Fibroblast of villous mesenchyme (primary cell): ENCODE data around the gene RAD23B. TPM values are rescaled to one million over a fixed set of nuclear protein-coding genes. Genes with fewer than 3 reads are reported as not detected.

Source experiments
- DNase-seq: peaks from one replicate; pipeline ENCODE4 v3.0.0-alpha.2; 2010; ENCODE audit warnings: low read depth
- H3K4me3 ChIP-seq: 2 replicates; pipeline ENCODE4 v1.5.1; 2011; ENCODE audit warnings: low read depth, mild to moderate bottlenecking, low read length
- CTCF ChIP-seq: IDR thresholded peaks from 2 replicates; pipeline ENCODE4 v1.5.1; 2012; ENCODE audit warnings: low read depth, mild to moderate bottlenecking, low read length; ENCODE audit not compliant: insufficient read depth
- total RNA-seq: library from RNA; depleted of rRNA; stranded (reverse); fragments of >200 nt; gene quantifications from 2 replicates; pipeline ENCODE4 v1.2.3, GENCODE V29; 2012

The RAD23B gene
- total RNA-seq, 1 donor, result 375 TPM

DNA sequence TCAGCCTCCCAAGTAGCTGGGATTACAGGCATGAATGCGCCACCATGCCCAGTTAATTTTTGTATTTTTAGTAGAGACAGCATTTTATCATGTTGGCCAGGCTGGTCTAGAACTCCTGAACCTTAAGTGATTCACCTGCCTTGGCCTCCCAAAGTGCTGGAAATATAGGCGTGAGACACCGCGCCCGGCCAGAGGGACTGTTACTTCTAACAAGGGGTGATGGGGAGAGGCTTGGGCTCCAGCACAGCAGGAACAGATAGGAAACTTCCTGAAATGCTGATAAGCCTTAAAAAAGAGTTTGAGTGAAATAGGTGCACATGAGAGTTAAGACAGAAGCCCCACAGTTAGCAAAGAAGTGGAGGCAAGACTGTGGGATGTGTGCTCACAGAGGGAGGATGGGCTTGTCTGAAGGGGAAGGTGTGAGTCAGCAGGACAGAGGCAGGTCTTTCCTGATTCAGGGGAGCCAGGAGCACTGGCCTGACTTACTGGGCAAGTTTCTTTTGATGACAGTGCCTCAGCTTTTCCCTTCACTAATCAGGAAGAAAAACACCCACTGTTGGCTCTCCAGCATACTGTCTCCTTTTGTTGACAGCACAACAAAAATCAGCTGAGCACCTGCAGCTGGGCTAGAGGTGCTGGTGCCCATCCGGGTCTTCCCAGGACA, 68.4 kb downstream of the RAD23B start:
- H3K4me3 ChIP-seq, result no peak overlapping the region
- DNase-seq, result no peak
- no peak for TF ChIP-seq CTCF

DNA sequence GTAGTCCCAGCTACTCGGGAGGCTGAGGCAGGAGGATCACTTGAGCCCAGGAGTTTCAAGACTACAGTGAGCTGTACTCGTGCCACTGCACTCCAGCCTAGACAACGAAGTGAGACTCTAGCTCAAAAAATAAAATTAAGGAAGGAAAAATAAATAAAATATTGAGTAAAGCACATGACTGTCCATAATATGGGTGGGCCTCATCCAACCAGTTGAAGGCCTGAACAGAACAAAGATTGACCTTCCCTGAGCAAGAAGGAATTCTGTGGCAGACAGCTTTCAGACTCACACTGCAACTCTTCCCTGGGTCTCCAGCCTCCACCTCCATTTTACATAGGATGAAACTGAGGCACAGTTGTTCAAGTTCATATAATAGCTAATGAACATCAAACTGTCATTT, 72.3 kb downstream of the RAD23B start:
- no peak overlapping the region for H3K4me3 ChIP-seq
- TF ChIP-seq CTCF, result no peak
- DNase-seq, result no peak

- TF ChIP-seq CTCF, result no peak
- H3K4me3 ChIP-seq, result no peak overlapping the region
- DNase-seq, result no peak
Observed at GRCh38 chr9:107358986-107359385, 75.9 kb downstream of the RAD23B start.

GRCh38 chr9:107360098-107360497, 77.0 kb downstream of the RAD23B start:
- DNase-seq, result no peak

DNA sequence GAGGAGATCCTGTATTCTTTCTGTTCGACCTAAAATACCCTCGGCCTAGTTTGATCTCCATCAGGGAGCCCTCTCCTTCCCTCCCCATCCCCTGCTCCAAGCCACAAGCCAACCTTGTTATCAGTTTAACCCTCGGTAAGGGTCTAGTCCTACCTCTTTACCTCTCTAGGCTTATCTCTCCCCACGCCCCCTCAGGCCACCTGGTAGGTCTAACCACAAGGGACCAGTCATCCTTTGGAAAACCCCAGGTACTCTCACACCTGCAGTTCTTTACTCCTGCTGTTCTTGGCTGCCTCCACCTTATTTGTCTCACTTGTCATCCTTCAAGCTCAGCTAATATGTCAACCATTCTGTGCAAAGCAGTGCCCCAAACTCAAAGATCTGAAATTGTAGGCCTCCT, 78.7 kb downstream of the RAD23B start:
- TF ChIP-seq CTCF, result no peak
- DNase-seq, result no peak

More at GRCh38 chr9:107360098-107360497, 77.0 kb downstream of the RAD23B start:
- H3K4me3 ChIP-seq, result no peak overlapping the region
- no peak for TF ChIP-seq CTCF

GRCh38 chr9:107363516-107364152, 80.6 kb downstream of the RAD23B start:
- H3K4me3 ChIP-seq, result no peak overlapping the region
- no peak for DNase-seq
- TF ChIP-seq CTCF, result no peak

More for the DNA sequence above, 78.7 kb downstream of the RAD23B start:
- no peak overlapping the region for H3K4me3 ChIP-seq
